NK-92 (cell line): ENCODE data around the gene IP6K1.
"Not testable (repeated sequence)": the region's sequence is repeated elsewhere in the genome, so short reads cannot be mapped to it uniquely, and the experiment has no call there.

Experiments
- DNase-seq: peaks from one replicate; lab custom pipeline; 2025; ENCODE audit not compliant: unreplicated experiment; lab: John Stamatoyannopoulos, UW

The IP6K1 gene

DNA sequence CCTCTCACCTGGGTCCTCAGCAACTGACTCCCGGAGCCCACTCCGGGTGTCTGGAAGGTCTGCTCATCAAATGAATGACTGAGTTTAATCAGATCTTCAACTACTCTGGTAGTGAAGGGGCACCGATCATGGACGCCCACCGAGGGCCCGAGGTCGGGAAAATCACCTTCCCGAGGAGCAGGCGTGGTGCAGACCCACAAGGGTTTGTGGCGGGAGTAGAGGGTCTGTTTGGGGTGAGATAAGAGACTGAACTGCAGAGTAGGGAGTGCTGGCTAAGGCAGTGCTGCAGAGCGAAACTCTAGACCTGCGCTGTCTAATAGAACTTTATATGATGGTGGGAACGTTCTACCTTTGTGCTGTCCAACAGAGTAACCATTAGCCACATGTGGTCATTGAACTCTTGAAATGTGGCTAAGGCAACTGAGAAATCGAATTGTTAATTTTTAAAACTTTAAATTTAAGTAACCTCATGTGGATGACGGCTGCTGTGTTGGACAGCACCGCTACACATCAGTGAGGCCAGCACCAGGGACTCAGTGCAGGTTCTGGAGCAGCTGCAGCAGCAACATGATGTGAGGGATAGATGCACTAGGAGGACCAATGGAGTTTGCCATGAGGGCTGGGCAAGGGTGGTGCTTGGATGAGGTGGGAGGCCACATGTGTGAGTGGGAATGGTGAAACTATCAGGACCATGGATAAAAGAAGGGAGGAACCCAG, 96.3 kb downstream of the IP6K1 start:
- DNase-seq: not testable (repeated sequence)

DNA sequence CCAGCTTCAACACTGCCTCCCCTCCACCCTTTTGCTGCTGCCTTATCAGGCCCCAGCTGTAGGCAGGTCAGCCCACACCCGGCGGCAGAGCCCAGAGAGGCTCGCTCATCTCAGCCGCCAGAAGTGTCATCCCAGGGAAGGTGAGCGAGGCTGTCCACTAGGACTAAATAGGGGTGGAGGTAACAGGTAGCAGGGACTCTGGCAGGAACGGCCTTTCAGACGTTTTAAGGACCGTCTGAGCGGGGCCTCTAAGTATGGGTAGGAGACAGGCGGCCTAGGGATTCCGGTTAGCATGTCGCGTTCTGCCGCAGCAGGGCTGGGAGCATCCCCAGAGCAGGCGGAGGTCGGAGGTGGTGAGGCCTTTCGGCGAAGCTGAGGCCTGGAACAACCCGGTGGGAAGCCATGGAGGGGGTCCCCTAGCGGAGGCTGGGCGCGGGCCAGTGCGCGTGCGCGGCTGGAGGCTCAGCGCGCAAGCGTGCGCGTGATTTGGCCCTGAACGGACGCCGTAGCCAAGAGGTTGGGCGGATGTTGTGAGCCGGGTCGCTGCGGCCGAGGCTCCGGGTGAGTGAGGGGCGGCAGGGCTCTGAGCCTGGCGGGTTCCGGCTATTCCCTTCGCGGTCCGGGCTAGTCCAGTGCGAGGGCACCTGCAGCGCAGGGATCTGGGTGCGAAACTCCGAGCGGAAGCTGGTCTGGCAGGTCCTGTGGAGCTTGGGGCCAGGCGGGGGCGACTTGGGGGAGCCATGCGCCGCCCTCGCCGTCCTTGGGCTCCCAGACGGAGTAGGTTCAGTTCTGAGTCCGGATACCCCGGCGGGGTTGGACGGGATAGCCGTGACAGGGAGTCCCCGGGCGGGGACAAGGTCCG, 97.1 kb downstream of the IP6K1 start, which contains the start of the genes MST1 and RNF123:
TSS of gene MST1 (minus strand) at position 429 of the 862 bp plus-strand sequence. CDS start 783 bp downstream, outside the sequence.
TSS of gene RNF123 (plus strand) at position 512 of the 862 bp plus-strand sequence. CDS start 1,609 bp downstream, outside the sequence.
- DNase-seq: no peak

DNA sequence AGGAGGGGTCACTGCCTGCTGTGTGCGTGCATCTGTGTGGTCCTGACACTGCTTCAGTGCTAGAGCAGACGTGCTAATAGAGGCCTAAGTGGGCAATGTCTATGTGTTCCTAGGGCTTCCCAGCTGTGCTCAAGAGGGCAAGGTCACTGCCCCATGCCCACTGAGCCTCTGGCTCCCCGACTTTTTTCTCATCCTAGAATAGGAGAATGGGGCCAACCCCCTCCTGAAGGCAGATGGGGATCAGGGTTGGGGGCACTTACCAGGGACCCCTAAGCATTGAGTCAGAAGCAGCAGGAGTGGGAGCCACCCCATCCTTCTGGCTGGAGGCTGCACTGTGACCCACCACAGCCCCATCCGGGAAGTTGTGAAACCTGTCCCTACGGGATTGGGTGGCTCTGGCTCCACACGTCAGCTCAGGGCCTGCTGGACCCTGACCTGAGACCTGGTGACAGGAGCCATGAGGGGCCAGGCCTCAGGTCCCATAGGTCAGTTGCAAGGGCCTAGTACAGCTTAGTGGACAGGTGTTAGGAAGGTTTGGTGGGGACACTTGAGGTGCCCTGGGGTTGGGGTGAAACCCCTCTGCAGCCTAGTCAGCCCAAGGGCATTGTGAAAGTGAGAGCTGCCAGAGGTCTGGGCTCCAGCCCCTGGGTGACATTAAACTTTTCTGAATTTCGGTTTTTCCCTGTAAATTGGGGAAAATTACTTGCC, 97.8 kb downstream of the IP6K1 start:
- not testable (repeated sequence) for DNase-seq

DNA sequence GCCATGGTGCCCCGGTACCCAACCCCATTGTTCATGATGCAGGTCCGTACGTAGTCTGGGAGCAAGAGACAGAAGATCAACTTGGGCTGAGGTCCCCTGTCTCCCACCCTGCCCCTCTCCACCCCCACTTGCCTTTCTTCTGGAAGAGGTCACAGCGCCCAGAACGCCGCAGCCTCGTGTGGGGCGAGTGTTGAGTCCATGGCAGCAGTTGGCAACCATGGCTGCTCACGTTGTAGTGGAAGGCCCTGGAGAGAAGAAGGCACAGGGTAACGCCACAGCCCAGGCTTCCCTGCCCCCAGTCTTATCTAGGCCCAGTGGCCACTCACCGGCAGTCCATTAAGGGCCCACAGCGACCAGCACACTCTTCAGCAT, 98.9 kb downstream of the IP6K1 start:
- not testable (repeated sequence) for DNase-seq

DNA sequence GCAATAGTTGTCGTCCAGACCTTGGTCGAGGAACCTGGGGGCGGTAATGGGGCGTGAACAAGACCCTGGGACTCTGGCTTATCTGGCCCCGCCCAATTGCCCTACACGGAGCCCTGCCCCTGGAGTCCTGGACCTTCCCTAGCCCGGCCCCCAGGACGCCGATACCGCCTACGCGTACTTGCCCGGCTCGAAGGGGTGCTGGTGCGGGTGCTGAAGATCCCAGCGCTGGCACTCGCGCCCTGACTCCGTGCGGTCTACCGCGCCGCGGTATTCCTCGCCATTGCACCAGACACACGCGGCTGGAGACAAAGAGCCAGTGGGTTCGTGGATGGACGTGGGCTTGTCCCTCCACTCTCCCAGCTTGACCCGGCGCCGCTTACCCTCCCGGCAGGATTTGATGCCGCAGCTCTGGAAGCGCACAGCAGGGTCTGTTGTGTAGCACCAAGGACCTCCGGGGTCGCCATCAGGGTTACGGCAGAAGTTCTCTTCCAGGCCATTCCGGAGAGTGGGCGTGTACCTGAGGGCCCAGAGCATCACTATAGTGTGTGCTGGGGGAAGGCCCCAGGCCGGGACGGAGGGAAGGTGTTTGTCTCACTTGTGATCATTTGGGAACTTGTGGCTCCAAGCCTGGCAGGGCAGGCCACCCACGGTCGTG, 99.4 kb downstream of the IP6K1 start:
- not testable (repeated sequence) for DNase-seq

DNA sequence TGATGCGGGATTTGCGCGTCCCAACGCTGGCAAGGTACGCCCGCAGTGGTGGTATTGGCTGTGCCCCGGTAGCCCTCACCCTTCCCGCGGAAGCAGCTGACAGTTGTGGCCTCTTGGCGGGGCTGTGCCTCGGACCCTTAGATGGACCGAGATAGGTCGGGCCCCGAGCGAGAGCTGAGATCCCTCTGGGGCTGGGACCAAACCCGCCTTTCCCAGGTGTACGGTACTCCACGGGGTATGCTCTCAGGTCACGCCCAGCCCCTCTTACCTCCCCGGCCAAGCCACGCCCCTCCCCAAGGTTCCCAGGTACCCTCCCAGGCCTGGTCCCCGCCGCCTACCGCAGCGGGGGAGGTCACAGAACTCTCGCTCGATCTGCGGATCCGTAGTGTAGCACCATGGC, 100.0 kb downstream of the IP6K1 start:
- not testable (repeated sequence) for DNase-seq

DNA sequence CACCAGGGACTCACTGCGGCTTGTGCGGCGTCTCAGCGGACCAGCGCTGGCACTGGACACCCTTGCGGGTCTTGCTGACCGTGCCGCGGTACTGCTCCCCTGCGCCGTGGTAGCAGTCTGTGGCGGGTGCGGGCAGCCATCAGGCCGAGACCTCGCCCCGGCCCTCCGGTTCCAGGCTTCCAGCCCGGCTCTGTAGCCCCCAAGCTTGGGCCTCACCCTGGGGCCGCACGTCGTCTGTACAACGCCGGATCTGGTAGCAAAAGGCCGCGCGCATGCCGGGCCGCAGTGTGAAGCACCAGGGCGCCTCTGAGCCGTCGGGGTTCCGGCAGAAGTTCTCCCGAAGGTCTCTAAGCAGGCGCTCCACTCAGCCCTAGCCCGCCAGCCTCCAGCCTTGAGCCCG, 100.5 kb downstream of the IP6K1 start:
- DNase-seq: not testable (repeated sequence)

DNA sequence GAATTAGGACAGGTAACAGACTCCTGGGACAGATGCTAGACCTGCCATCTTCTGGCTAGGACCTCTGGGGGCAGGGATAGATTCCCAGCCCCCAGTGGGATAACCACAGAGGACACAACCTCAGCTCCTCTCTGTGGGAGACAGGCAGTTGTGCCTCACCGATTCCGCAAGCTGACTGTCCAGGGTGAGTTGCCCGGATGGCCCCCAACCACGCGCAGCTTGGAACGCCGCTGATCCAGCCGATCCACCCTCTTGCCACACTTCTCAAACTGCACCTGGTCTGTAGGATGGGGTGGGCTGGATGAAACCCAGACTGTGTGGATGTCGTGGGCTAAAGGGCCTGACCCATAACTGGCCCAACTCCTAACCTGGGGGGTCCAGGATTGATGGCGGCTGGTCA, 101.2 kb downstream of the IP6K1 start:
- DNase-seq: not testable (repeated sequence)

DNA sequence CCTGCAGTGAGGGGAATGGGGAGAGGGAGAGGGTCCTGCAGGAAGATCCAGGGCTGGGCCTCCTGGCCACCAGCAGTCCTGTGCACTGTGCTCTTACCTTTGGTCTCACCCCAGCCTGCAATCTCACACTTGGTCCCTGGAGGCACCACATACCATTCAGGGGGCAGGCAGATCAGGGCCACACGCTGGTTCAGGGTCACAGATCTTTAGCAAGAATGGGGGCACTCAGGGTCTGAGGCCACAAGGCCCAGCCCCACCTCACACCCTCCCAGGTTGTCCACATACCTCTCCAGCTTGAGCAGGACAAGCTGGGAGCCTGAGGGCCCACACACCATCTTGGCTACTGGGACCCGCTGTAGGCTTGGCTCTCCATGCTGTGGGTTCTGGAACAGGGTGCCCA, 101.9 kb downstream of the IP6K1 start:
- not testable (repeated sequence) for DNase-seq

DNA sequence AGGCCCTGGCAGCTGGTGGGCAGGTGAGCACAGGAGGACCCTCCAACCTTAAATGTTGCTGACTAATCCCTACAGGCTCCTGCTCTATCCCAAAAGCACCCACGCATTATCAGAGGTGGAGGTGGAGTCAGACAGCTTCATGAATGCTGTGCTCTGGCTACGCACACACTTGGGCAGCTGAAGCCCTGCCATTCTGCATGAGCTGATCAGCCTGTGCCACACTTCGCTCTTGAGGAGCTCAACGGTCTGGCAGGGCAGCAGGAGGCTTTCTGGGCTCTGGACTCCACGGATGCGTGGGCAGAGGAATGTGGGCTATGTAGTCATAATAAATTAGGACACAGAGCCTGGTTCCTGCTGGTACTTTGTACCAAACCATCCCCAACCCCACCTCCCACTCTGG, 103.2 kb downstream of the IP6K1 start:
- DNase-seq: no peak

DNA sequence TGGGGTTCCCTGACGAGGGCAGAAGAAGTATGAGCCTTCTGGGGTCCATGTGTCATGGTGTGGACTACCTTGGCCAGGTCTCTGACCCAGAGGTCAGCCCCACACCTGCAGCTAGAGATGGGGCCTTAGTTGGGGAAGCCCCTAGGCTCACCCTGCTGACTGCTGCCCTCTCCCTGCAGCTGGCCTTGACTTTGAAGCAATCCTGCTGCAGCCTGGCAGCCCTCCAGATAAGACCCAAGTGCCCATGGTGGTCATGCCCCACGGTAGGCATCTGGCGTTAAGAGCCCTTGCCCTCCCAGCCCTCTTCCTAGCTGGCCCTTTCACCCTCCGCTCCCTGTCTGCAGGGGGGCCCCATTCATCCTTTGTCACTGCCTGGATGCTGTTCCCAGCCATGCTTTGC, 104.8 kb downstream of the IP6K1 start:
- no peak for DNase-seq

DNA sequence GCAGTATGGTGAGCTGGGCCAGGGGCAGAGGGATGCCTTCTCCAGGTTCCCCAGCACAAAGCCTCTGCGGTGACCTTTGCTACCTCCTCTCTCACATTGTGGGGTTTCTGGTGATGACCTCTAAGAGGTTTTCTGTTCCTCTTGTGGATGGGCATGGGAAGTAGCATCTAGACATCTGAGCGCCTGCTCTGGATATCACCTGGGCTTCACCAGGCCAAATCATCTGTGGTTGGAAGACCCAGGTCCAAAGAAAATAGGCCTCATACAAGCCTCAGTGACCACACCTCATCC, 105.2 kb downstream of the IP6K1 start:
- no peak for DNase-seq

DNA sequence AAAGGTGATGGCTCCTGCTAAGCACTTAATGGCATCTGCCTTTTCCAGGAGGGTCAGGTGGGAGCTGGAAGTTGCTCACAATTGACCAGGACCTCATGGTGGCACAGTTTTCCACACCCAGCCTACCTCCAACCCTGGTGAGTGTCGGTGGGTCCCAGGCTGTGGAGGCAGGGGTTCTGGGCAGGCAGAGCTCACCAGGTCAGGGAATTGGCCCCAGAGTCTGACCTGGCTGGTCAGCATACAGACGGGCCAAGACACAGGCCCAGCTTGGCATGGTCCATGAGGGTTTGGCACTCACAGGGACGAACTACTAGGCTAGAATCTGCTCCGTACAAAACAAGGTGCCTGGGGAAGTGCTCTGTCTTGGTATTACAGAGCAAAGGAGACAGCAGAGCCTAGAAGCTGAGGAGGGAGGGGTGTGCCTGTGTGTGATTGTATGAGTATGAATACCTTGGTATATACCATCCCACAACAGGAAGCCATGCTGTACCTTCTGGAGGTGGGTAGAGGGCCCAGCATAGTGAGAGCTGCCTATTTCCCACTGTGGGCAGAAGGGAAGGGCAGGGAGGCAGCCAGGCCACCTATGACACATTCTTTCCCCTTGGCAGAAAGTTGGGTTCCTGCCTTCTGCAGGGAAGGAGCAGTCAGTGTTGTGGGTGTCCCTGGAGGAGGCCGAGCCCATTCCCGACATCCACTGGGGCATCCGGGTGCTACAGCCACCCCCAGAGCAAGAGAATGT, 105.7 kb downstream of the IP6K1 start:
- no peak for DNase-seq

DNA sequence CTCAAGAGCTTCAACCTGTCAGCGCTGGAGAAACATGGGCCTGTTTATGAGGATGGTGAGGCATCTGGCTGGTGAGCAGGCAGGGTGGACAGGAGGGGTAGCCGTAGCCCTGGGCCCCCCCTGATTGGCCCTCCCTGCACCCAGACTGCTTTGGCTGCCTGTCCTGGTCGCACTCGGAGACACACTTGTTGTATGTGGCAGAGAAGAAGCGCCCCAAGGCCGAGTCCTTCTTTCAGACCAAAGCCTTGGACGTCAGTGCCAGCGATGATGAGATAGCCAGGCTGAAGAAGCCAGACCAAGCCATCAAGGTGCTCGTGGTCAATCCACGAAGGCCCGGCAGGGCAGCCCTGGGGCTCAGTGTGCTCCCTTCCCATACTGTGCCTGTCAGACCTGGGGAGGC, 110.4 kb downstream of the IP6K1 start:
- DNase-seq: no peak

DNA sequence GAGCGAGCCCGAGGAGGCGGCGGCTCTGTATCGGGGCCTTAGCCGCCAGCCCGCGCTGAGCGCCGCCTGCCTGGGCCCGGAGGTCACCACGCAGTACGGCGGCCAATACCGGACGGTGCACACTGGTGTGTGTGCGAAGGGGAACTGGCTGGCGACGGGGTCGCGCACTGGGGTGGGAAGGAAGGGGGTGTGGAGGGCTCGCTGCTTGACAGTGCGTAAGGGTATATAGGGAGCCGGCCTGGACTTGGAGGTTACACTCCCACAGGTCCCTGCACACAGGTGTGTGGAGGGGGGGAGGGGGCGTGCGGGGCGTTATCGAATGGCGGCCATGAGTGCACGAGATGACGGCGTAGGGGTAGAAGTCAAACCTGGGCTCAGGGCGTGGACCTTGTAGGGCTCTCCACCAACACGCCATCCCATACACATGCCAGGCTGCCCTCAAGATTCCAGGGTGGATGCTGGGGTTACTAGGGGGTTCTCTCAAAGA, 111.8 kb downstream of the IP6K1 start:
- no peak for DNase-seq
